ENCODE results near the gene COL8A1. TPM values are rescaled to one million over a fixed set of nuclear protein-coding genes. Genes with fewer than 3 reads are reported as not detected.

The COL8A1 gene
- polyA plus RNA-seq, 3 donors = not detected

DNA sequence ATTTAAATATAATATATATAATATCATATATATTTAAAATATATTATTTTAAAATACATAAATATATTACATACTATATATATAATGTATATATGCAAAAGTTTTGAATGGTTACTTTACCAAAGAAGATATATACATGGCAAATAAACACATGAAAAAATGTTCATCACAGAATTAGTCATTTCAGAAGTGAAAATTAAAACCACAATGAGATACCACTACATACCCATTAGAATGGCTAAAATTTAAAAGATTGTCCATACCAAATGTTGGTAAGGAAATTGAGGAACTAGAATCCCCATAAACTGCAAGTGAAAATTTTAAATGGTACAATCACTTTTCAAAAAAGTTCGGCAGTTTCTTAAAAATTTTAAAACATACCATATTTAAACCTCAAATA, 23.6 kb upstream of the COL8A1 start:
- Mint-ChIP-seq H3K4me3 (no peak overlapping the region), H3K4me1 (no peaks in the 10 kb centered on the region), H3K36me3 (no peaks in the 10 kb centered on the region), H3K9me3 (peaks cover 0 to 4% (median 2%) of the 10 kb centered on the region in 7 donors), H3K27me3 (ENCODE audit: low read depth in 3 of 3) (no peaks in the 10 kb centered on the region), H3K27ac (no peak overlapping the region)
- Histone ChIP-seq H3K27me3 (ENCODE audit: control insufficient read depth in 2 of 2, insufficient read depth in 2 of 2, low read length in 2 of 2) (no peaks in the 10 kb centered on the region), H3K4me1 (ENCODE audit: control insufficient read depth in 1 of 2, insufficient read depth in 2 of 2, low read length in 2 of 2) (no peaks in the 10 kb centered on the region), H3K9me3 (replicated peaks in 1 of 2; ENCODE audit: control insufficient read depth in 1 of 2, insufficient read depth in 1 of 2, low read length in 2 of 2) (no peaks in the 10 kb centered on the region), H3K4me3 (replicated peaks in 1 of 3; ENCODE audit: low read depth in 2 of 3, low read length in 3 of 3) (no peak overlapping the region), H3K79me2 (ENCODE audit: insufficient read depth, low read length) (no peaks in the 10 kb centered on the region), H3K36me3 (replicated peaks in 1 of 2; ENCODE audit: control insufficient read depth in 1 of 2, insufficient read depth in 2 of 2, low read length in 2 of 2) (no peaks in the 10 kb centered on the region), H4K20me1 (ENCODE audit: insufficient read depth, low read length) (no peaks in the 10 kb centered on the region), H3K9ac (ENCODE audit: insufficient read depth, low read length, poor library complexity, severe bottlenecking) (no peak overlapping the region), H2AFZ (ENCODE audit: insufficient read depth, low read depth, low read length, poor library complexity, severe bottlenecking) (no peak overlapping the region), H3K27ac (ENCODE audit: low read depth in 1 of 2, low read length in 2 of 2) (no peak overlapping the region), H3K4me2 (replicated peaks; ENCODE audit: extremely low read depth, low read length, poor library complexity, severe bottlenecking) (no peak overlapping the region)
- no peak for DNase-seq
- intact Hi-C loops (cut with micrococcal nuclease) = no loop called here
- no CpG with 5 or more reads among the region's 1 CpG for WGBS (ENCODE audit: insufficient coverage)
- TF ChIP-seq, protein P1, sequence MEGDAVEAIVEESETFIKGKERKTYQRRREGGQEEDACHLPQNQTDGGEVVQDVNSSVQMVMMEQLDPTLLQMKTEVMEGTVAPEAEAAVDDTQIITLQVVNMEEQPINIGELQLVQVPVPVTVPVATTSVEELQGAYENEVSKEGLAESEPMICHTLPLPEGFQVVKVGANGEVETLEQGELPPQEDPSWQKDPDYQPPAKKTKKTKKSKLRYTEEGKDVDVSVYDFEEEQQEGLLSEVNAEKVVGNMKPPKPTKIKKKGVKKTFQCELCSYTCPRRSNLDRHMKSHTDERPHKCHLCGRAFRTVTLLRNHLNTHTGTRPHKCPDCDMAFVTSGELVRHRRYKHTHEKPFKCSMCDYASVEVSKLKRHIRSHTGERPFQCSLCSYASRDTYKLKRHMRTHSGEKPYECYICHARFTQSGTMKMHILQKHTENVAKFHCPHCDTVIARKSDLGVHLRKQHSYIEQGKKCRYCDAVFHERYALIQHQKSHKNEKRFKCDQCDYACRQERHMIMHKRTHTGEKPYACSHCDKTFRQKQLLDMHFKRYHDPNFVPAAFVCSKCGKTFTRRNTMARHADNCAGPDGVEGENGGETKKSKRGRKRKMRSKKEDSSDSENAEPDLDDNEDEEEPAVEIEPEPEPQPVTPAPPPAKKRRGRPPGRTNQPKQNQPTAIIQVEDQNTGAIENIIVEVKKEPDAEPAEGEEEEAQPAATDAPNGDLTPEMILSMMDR (IDR thresholded peaks at IDR 0.05) = no peak

DNA sequence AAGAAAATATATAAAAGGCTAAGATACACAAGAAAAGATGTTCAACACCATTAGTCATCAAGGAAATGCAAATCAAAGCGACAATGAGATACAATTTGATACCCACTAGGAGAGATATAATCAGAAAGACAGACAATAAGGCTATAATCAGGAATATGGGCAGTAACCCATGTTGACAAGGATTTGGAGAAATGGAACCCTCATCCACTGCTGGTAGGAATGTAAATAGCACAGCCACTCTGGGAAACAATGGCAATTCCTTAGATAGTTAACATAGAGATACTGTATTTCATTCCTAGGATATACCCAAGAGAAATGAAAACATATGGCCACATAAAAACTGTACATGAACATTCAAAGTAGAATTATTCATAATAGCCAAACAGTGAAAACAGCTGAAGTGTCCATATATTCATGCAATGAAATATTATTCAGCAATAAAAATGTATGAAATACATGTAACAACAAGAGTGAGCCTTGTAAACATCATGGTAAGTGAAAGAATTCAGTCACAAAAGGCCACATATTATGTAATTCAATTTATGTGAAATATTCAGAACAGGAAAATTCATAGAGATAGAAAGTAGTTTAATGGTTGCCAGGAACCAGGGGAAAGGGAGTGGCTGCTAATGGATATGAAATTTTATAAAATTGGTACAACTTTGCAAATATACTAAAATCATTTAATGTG, 18.2 kb upstream of the COL8A1 start:
- Mint-ChIP-seq H3K4me1 (no peaks in the 10 kb centered on the region), H3K9me3 (peaks cover 0 to 3% (median 1%) of the 10 kb centered on the region in 7 donors), H3K4me3 (no peak overlapping the region), H3K36me3 (no peaks in the 10 kb centered on the region), H3K27me3 (ENCODE audit: low read depth in 3 of 3) (peaks cover 0 to 1% (median 1%) of the 10 kb centered on the region in 3 donors), H3K27ac (no peak overlapping the region)
- H4K20me1 ChIP-seq (ENCODE audit: insufficient read depth, low read length) = no peaks in the 10 kb centered on the region
- H3K4me2 ChIP-seq (replicated peaks; ENCODE audit: extremely low read depth, low read length, poor library complexity, severe bottlenecking) = no peak overlapping the region
- no peaks in the 10 kb centered on the region for H3K4me1 ChIP-seq (ENCODE audit: control insufficient read depth in 1 of 2, insufficient read depth in 2 of 2, low read length in 2 of 2)
- DNase-seq = no peak
- TF ChIP-seq, protein P1 (IDR thresholded peaks at IDR 0.05) = no peak
- no peaks in the 10 kb centered on the region for H3K79me2 ChIP-seq (ENCODE audit: insufficient read depth, low read length)
- WGBS (ENCODE audit: insufficient coverage) = no CpG with 5 or more reads among the region's 1 CpG
- no peak overlapping the region for H2AFZ ChIP-seq (ENCODE audit: insufficient read depth, low read depth, low read length, poor library complexity, severe bottlenecking)
- no peak overlapping the region for H3K4me3 ChIP-seq (replicated peaks in 1 of 3; ENCODE audit: low read depth in 2 of 3, low read length in 3 of 3)
- no peak overlapping the region for H3K27ac ChIP-seq (ENCODE audit: low read depth in 1 of 2, low read length in 2 of 2)
- intact Hi-C loops (cut with micrococcal nuclease) = no loop called here
- no peaks in the 10 kb centered on the region for H3K36me3 ChIP-seq (replicated peaks in 1 of 2; ENCODE audit: control insufficient read depth in 1 of 2, insufficient read depth in 2 of 2, low read length in 2 of 2)
- H3K9me3 ChIP-seq (replicated peaks in 1 of 2; ENCODE audit: control insufficient read depth in 1 of 2, insufficient read depth in 1 of 2, low read length in 2 of 2) = no peaks in the 10 kb centered on the region
- H3K27me3 ChIP-seq (ENCODE audit: control insufficient read depth in 2 of 2, insufficient read depth in 2 of 2, low read length in 2 of 2) = no peaks in the 10 kb centered on the region
- no peak overlapping the region for H3K9ac ChIP-seq (ENCODE audit: insufficient read depth, low read length, poor library complexity, severe bottlenecking)
